Erythroblast (primary cell): ENCODE data around the gene DAGLA.
"Not testable (repeated sequence)": the region's sequence is repeated elsewhere in the genome, so short reads cannot be mapped to it uniquely, and the experiment has no call there.

ENCODE experiments used
- GATA1 ChIP-seq: IDR thresholded peaks from 2 replicates; pipeline ENCODE4 v1.6.1; 2011; ENCODE audit warnings: low read depth, mild to moderate bottlenecking, control low read depth, low read length, moderate library complexity
- POLR2A ChIP-seq: IDR thresholded peaks from 2 replicates; pipeline ENCODE4 v1.6.1; 2011; ENCODE audit warnings: mild to moderate bottlenecking, low read length

- not testable (repeated sequence) for TF ChIP-seq POLR2A, GATA1
Measured at GRCh38 chr11:61660997-61661396, 19.2 kb upstream of the DAGLA start.
